HEK293T (cell line): ENCODE data around the gene CHAD.

Experiments
- BHLHE40 ChIP-seq: fragments of 450-650 bp; IDR thresholded peaks from 2 replicates; pipeline ENCODE4 v1.6.1; 2016; ENCODE audit warnings: mild to moderate bottlenecking, moderate library complexity, borderline replicate concordance
- ELF4 ChIP-seq: fragments of 450-650 bp; IDR thresholded peaks from 2 replicates; pipeline ENCODE4 v1.6.1; 2017; ENCODE audit warnings: antibody characterized with exemption
- FOXA1 ChIP-seq: fragments of 450-650 bp; IDR thresholded peaks from 2 replicates; pipeline ENCODE4 v1.6.1; 2016; ENCODE audit warnings: mild to moderate bottlenecking
- FOXK2 ChIP-seq: fragments of 450-650 bp; IDR thresholded peaks from 2 replicates; pipeline ENCODE4 v1.6.1; 2016; ENCODE audit warnings: mild to moderate bottlenecking
- FOXM1 ChIP-seq: fragments of 450-650 bp; IDR thresholded peaks from 2 replicates; pipeline ENCODE4 v1.6.1; 2017; ENCODE audit warnings: mild to moderate bottlenecking, borderline replicate concordance
- SP1 ChIP-seq: fragments of 450-650 bp; IDR thresholded peaks from 2 replicates; pipeline ENCODE4 v1.6.1; 2017
- SUZ12 ChIP-seq: fragments of 450-650 bp; IDR thresholded peaks from 2 replicates; pipeline ENCODE4 v1.6.1; 2016; ENCODE audit warnings: mild to moderate bottlenecking
- TARDBP ChIP-seq: fragments of 450-650 bp; IDR thresholded peaks from 2 replicates; pipeline ENCODE4 v1.6.1; 2016
- TF ChIP-seq, protein P1 (sequence below): fragments of 450-650 bp; IDR thresholded peaks from 2 replicates; pipeline ENCODE4 v1.6.1; 2016

DNA sequence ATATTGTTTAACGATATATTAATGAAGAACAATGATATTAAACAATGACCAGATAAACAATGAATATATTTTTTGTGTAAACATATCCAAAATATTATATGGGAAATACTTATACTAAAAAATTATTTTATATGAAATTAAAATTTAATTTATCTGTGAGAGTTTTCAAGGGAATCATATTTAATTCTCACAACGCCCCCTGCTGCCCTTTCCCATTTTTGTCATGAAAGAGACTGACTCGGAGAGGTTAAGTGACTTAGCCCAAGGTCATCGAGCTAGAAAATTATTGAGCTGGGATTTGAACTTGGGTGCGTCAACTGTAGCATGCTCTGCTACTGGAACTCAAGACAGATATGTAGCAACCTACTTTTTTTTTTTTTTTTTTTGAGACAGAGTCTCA lies 32.4 kb upstream of the CHAD start:
- TF ChIP-seq, protein P1, sequence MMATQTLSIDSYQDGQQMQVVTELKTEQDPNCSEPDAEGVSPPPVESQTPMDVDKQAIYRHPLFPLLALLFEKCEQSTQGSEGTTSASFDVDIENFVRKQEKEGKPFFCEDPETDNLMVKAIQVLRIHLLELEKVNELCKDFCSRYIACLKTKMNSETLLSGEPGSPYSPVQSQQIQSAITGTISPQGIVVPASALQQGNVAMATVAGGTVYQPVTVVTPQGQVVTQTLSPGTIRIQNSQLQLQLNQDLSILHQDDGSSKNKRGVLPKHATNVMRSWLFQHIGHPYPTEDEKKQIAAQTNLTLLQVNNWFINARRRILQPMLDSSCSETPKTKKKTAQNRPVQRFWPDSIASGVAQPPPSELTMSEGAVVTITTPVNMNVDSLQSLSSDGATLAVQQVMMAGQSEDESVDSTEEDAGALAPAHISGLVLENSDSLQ = no peak
- TF ChIP-seq TARDBP (no peak), FOXA1 (no peak), ELF4 (no peak), FOXK2 (no peak), BHLHE40 (no peak), SUZ12 (no peak), SP1 (no peak), FOXM1 (no peak)
